ENCODE results near the gene FAIM2.
"Not testable (repeated sequence)": the region's sequence is repeated elsewhere in the genome, so short reads cannot be mapped to it uniquely, and the experiment has no call there.

Gene FAIM2

DNA sequence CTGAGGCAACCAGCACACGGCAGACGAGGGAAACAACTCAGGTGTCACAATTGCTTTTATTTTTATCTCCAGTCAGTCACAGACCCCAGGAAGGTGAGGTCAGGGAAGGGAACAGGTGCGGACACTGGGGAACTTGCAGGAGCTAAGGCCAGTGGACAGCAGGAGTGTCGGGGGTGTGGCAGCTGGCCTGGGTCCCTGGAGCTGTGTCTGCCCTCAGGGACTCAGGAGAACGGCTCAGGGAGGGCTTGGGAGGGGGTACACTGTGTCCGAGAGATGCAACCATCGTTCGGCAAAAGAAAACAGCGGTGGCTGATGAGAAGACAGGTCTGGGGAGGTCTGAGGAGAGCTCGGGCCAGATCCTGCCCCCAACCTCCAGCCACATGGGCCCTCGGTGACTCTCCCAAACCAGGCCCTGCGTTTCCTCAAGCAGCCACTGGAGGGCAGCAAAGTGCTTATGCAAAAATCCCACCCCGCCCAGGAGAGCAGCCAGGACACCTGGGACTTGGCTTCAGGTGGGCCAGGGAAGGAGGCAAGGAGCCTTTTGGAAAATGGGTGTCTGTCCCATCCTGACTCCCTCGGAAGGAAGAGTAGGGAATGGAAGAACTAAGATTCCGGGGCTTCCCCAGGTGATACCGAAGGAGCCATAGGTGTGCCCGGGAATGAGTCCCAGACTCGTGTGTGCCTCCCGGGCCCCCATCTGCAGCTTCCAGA is 36.7 kb downstream of the FAIM2 start:
- DNase-seq (ENCODE audit: low read depth in 1 of 2, low spot score in 1 of 2), result peak; percentile 85 to 87
- in situ Hi-C loops (cut with HindIII; ENCODE audit: low pct_unique_long_range_greater_than_20kb, low sequenced_read_pairs), result no loop called here

DNA sequence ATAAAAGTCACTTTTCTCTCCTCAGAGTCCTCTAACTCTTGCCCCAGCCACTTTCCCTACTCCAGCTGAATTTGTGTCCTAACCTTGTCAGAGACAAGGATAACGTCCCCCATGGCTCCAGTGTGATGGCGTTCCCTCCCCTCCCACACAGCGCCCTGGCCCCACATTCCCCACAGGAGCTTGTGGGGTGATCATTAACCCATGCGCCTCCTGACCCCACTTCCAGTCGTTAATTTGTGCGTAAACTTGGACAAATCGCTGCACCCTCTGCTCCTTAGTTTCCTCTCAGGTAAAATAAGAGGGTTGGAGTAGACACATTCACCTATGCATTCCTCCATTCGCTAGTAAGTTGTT is 37.9 kb downstream of the FAIM2 start:
- no peak for TF ChIP-seq JUND (IDR thresholded peaks at IDR 0.05; ENCODE audit: low read depth)
- in situ Hi-C loops (cut with HindIII; ENCODE audit: low pct_unique_long_range_greater_than_20kb, low sequenced_read_pairs), result no loop called here
- no peak for DNase-seq (ENCODE audit: low read depth in 1 of 2, low spot score in 1 of 2)

More for the DNA sequence above, 36.7 kb downstream of the FAIM2 start:
- TF ChIP-seq JUND (IDR thresholded peaks at IDR 0.05; ENCODE audit: low read depth), result no peak

DNA sequence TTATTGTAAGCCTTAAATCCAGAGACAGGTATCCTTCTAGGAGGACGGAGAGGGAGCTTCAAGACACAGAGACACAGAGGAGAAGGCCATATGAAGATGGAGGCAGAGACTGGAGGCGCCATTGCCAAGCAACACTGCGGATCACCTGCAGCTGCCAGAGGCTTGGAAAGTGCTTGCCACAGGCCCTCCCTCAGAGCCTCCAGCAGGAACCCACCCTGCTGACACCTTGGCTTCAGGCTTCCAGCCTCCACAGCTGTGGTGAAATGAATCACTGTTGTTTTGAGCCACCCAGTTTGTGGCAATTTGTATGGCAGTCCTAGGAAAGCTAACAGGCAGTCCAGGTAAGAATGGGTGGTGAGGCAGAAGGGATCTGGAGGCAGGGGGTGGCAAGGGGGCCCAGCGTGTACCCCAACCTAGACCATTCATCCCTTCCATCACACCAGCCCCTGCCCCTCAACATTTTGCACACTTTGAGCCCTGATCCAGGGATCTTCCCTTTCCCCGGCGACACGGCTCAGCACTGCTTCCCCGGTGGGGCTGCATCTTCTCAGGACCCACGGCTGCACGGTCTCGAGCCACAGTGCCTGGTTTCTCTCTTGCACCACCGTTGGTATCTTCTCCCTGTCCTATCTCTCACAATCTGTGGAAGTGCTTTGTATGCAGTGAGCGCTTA is 38.5 kb downstream of the FAIM2 start:
- DNase-seq (ENCODE audit: low read depth in 1 of 2, low spot score in 1 of 2), result no peak
- in situ Hi-C loops (cut with HindIII; ENCODE audit: low pct_unique_long_range_greater_than_20kb, low sequenced_read_pairs), result no loop called here
- no peak for TF ChIP-seq JUND (IDR thresholded peaks at IDR 0.05; ENCODE audit: low read depth)

GRCh38 chr12:49864798-49865090 is 39.0 kb downstream of the FAIM2 start:
- DNase-seq (ENCODE audit: low read depth in 1 of 2, low spot score in 1 of 2), result no peak
- in situ Hi-C loops (cut with HindIII; ENCODE audit: low pct_unique_long_range_greater_than_20kb, low sequenced_read_pairs), result no loop called here
- no peak for TF ChIP-seq JUND (IDR thresholded peaks at IDR 0.05; ENCODE audit: low read depth)

DNA sequence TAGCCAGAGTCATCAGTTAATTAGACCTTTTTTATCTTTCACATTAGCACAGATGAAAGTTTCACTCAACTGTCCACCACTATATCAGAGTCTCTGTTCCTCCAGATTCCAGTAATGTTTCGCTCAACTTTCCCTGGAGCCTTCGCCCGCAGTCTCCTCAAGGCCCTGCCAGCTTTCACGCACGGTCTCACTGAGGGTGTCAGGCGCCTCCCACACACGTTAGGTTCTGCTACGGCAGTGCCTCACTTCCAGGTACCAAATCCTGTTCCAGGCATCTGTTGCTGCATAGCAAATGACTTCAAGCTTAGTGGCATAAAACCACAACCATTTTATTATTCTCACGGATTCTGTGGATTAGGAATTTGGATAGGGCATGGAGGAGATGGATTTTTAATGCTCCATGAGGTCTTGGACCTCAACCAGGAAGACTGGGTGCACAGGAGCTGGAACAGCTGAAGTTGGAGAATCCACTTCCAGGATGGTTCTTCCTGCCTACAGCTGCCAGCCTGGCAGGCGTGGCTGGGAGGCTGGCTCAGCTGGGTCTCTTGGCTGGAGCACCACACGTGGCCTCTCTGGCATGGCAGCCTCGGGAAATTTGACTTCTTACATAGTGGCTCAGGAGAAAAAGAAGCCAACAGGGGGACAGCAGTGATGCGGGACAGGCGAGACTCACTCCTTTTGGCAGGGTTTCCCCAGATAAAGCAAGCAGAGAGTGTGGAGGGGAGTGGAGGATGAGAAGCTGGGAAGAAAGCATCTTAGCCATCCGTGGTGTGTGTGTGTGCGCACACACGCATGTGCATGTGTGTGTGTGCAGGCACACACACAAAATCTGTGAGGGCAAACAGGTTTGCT is 39.5 kb downstream of the FAIM2 start:
- no peak for TF ChIP-seq JUND (IDR thresholded peaks at IDR 0.05; ENCODE audit: low read depth)
- DNase-seq (ENCODE audit: low read depth in 1 of 2, low spot score in 1 of 2), result no peak
- in situ Hi-C loops (cut with HindIII; ENCODE audit: low pct_unique_long_range_greater_than_20kb, low sequenced_read_pairs), result no loop called here

DNA sequence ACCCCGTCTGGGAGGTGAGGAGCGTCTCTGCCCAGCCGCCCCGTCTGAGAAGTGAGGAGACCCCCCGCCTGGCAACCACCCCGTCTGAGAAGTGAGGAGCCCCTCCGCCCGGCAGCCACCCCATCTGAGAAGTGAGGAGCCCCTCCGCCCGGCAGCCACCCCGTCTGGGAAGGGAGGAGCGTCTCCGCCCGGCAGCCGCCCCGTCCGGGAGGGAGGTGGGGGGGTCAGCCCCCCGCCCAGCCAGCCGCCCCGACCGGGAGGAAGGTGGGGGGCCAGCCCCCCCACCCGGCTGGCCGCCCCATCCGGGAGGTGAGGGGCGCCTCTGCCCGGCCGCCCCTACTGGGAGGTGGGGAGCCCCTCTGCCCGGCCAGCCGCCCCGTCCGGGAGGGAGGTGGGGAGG is 42.8 kb downstream of the FAIM2 start:
- DNase-seq (ENCODE audit: low read depth in 1 of 2, low spot score in 1 of 2); in situ Hi-C loops (cut with HindIII; ENCODE audit: low pct_unique_long_range_greater_than_20kb, low sequenced_read_pairs): not testable (repeated sequence)

DNA sequence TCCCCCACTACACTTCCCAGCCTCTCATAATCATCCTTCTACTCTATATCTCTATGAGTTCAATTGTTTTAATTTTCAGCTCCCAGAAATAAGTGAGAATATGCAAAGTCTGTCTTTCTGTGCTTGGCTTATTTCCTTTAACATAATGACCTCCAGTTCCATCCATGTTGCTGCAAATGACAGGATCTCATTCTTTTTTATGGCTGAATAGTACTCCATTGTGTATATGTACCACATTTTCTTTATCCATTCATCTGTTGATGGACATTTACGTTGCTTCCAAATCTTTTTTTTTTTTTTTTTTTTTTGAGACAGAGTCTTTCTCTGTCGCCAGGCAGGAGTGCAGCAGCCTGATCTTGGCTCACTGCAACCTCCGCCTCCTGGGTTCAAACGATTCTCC is 47.8 kb downstream of the FAIM2 start:
- in situ Hi-C loops (cut with HindIII; ENCODE audit: low pct_unique_long_range_greater_than_20kb, low sequenced_read_pairs); DNase-seq (ENCODE audit: low read depth in 1 of 2, low spot score in 1 of 2): not testable (repeated sequence)

DNA sequence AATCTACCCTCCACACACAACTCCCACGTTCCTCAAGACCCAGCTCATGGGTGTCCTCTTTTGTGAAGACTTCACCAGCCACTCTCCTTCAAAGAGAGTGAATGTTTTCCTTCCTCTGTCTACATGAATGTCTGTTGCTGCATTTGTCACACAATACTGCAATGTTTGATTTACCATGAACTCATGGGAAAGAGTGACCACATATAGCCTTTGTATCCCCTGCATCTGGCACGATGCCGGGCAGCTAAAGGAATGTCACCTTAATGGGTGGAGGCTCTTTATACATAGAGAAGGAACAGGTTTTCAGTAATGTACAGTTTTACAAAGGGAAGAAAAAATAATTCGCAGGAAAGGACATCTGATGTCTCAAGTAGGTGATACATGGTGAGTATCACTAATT is 48.7 kb downstream of the FAIM2 start:
- TF ChIP-seq JUND (IDR thresholded peaks at IDR 0.05; ENCODE audit: low read depth), result no peak
- in situ Hi-C loops (cut with HindIII; ENCODE audit: low pct_unique_long_range_greater_than_20kb, low sequenced_read_pairs), result no loop called here
- peak in 1 of 2 experiments; percentile 43 for DNase-seq (ENCODE audit: low read depth in 1 of 2, low spot score in 1 of 2)

DNA sequence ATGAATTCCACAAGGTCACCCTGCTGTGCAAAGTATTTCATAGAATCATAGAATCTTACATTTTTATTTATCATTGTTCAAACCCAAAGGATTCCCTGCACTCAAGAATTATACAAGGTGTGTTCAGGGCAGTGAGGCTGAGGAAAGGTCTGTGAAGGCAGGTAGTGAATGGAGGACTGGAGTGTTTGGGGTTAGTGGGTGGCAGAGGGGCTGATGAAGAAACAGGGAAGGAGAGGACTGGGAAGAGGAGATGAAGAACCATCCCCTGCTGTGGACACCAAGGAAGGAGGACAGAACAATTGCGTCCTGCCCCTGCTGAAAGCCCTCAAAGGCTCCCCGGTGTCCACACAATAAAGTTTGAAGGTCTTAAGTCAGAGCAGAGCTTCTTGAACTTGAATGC is 50.0 kb downstream of the FAIM2 start:
- in situ Hi-C loops (cut with HindIII; ENCODE audit: low pct_unique_long_range_greater_than_20kb, low sequenced_read_pairs), result no loop called here
- DNase-seq (ENCODE audit: low read depth in 1 of 2, low spot score in 1 of 2), result no peak
- no peak for TF ChIP-seq JUND (IDR thresholded peaks at IDR 0.05; ENCODE audit: low read depth)

DNA sequence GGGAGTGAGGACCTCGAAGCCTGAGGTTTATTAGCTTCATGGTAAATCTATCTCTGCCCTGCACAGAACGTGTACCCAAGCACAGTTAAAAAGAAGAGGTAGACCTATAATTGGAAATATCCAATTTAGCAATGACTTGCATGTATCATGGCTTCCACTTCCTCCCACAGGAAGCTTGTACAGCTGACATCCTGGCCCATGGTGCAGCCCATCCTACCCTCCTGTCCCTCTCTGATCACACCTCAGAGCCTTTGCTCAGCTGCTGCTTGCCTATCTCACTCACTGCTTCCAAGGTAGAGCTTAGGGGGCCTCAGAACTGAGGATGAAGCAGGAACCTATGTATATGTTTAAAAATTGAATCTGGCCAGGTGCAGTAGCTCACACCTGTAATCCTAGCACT is 56.5 kb downstream of the FAIM2 start:
- in situ Hi-C loops (cut with HindIII; ENCODE audit: low pct_unique_long_range_greater_than_20kb, low sequenced_read_pairs), result no loop called here

DNA sequence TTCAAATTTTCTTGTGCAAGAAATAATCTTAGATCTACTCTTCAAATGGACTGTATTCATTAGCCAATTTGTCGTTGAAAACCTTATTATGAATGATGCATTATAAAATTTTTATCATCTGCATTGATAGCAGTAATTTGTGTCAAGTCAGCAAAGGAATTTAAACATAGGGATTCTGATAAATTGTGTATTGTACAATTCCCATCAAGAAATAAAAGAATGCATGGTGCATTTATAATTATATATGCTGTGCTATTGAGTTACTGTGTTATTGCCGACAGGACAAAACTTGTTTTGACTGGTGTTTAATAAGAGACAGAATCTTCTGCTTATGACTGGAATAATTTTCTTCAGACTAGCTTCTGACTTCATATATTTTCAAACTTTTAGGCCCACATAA is 57.7 kb downstream of the FAIM2 start:
- in situ Hi-C loops (cut with HindIII; ENCODE audit: low pct_unique_long_range_greater_than_20kb, low sequenced_read_pairs), result no loop called here
- no peak for DNase-seq (ENCODE audit: low read depth in 1 of 2, low spot score in 1 of 2)
- no peak for TF ChIP-seq JUND (IDR thresholded peaks at IDR 0.05; ENCODE audit: low read depth)

More for the DNA sequence above, 56.5 kb downstream of the FAIM2 start:
- no peak for TF ChIP-seq JUND (IDR thresholded peaks at IDR 0.05; ENCODE audit: low read depth)
- no peak for DNase-seq (ENCODE audit: low read depth in 1 of 2, low spot score in 1 of 2)

DNA sequence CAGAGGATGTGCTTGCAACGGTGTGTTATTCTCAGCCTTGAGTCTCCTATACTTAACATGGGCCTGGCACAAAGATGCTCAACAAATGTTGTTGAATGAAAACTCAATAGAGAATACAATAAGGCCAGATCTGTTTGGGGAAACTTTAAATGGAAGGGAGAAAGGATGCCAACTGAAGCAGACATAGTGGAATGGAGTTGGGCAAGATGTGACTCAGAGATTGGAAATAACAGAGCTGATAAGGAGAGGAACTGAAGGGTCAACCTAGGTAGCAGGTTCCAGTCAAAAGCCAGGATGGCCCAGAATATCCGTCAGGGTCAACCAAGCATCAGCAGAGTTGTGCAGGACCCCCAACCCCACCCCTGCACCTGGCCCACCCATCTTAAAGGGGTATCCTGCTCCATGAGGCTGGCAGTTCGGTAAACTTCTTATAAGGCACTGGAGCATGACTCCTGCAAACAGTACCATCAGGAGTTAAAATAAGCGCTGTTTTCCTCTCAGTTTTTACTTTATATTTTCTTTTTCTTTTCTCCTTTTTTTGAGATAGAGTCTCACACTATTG is 59.7 kb downstream of the FAIM2 start:
- no peak for TF ChIP-seq JUND (IDR thresholded peaks at IDR 0.05; ENCODE audit: low read depth)
- in situ Hi-C loops (cut with HindIII; ENCODE audit: low pct_unique_long_range_greater_than_20kb, low sequenced_read_pairs), result no loop called here
- DNase-seq (ENCODE audit: low read depth in 1 of 2, low spot score in 1 of 2), result no peak

GRCh38 chr12:49843411-49843810 is 60.3 kb downstream of the FAIM2 start:
- no peak for TF ChIP-seq JUND (IDR thresholded peaks at IDR 0.05; ENCODE audit: low read depth)
- in situ Hi-C loops (cut with HindIII; ENCODE audit: low pct_unique_long_range_greater_than_20kb, low sequenced_read_pairs), result no loop called here
- no peak for DNase-seq (ENCODE audit: low read depth in 1 of 2, low spot score in 1 of 2)

Data from T47D (cell line).